IPS DF 6.9 (cell line): ENCODE measurements around the gene PNPLA1.

Experiments used
- DNase-seq: peaks from one replicate; pipeline ENCODE4 v3.0.0-alpha.2; 2013; ENCODE audit warnings: low read depth, low spot score
- H3K27ac ChIP-seq: one replicate; pipeline ENCODE4 v1.5.1; 2013; ENCODE audit warnings: low read length, control low read depth
- H3K27me3 ChIP-seq: 2 replicates; pipeline ENCODE4 v1.6.1; 2013; ENCODE audit warnings: mild to moderate bottlenecking, low read length; ENCODE audit not compliant: control insufficient read depth, insufficient read depth
- H3K36me3 ChIP-seq: 2 replicates; pipeline ENCODE4 v1.6.1; 2013; ENCODE audit warnings: low read length; ENCODE audit not compliant: control insufficient read depth, insufficient read depth
- H3K4me1 ChIP-seq: 2 replicates; pipeline ENCODE4 v1.6.1; 2013; ENCODE audit warnings: low read length; ENCODE audit not compliant: control insufficient read depth, insufficient read depth
- H3K4me3 ChIP-seq: 2 replicates; pipeline ENCODE4 v1.5.1; 2013; ENCODE audit warnings: mild to moderate bottlenecking, low read length
- H3K9me3 ChIP-seq: 2 replicates; pipeline ENCODE4 v1.6.1; 2013; ENCODE audit warnings: low read length, inconsistent platforms; ENCODE audit not compliant: control insufficient read depth, insufficient read depth
- WGBS: extraction: QIAGEN DNeasy Blood & Tissue Kit; methylation state at CpG from one replicate; pipeline ENCODE4 v1.1.7; 2013; ENCODE audit warnings: mixed read lengths, missing lambda C conversion rate; ENCODE audit not compliant: insufficient read length, insufficient coverage; 5-methylcytosine and 5-hydroxymethylcytosine counted together

The PNPLA1 gene

GRCh38 chr6:36269834-36270705 lies at the start of gene PNPLA1:
Gene PNPLA1, plus strand, starts transcription at chr6:36270060. Its CDS starts 400 bp downstream, at chr6:36270460.
- H3K4me1 ChIP-seq, result peaks cover 2% of the 10 kb centered on the region; the same call in 1 of the 2 replicates
- H3K27me3 ChIP-seq, result no peaks in the 10 kb centered on the region
- no peaks in the 10 kb centered on the region for H3K9me3 ChIP-seq
- H3K4me3 ChIP-seq, result no peak within 1 kb of the TSS
- no peak for DNase-seq
- no peak within 1 kb of the TSS for H3K27ac ChIP-seq
- no peaks in the 10 kb centered on the region for H3K36me3 ChIP-seq
- WGBS, result no CpG with 5 or more reads among the region's 32 CpGs

DNA sequence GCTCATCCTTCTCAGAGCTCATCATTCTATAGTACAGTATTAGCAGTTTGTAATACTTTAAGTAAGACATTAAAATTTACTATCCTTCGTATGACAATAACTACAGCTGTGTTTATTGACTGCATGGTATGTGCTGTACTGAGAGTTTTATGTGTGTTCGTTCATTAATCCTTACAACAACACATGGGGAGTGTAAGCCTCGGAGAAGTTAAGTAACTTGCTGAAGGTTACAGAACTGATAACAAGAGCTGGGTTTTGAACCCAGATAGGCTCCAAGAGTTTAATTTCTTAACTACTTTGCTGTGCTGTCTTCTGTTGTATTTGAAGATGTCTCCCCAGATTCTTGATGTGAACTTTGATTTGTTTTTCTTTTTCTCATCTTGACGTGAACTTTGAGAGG lies 49.6 kb upstream of the PNPLA1 start:
- DNase-seq, result no peak
- Histone ChIP-seq H3K4me1 (no peaks in the 10 kb centered on the region), H3K4me3 (no peak overlapping the region), H3K27me3 (no peaks in the 10 kb centered on the region), H3K27ac (no peak overlapping the region), H3K9me3 (no peaks in the 10 kb centered on the region), H3K36me3 (peaks cover 28% of the 10 kb centered on the region)
- no CpG with 5 or more reads among the region's 4 CpGs for WGBS

DNA sequence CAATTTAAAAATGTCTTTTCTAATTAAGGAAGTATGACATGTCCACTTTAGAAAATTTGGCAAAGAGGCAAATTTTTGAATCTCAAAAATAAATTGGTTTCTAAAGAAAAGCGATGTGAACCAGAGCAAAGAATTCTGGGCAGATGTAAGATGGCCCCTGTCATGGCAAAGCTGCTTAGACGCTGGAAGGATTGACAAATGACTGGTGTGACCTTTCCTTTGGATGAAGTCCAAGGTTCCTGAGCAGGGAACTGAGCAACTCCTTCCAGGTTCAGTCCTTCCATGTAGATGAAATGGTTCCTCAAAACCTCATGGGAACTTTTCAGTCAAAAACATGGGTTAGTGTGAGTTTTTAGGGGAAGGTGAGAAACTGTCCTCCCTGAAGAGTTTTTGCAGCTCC lies 48.2 kb upstream of the PNPLA1 start:
- DNase-seq, result no peak
- Histone ChIP-seq H3K36me3 (peaks cover 22% of the 10 kb centered on the region; the same call in 1 of the 2 replicates), H3K4me3 (no peak overlapping the region), H3K27ac (no peak overlapping the region), H3K9me3 (no peaks in the 10 kb centered on the region), H3K27me3 (no peaks in the 10 kb centered on the region), H3K4me1 (no peaks in the 10 kb centered on the region)
- WGBS, result no CpG with 5 or more reads among the region's 2 CpGs

DNA sequence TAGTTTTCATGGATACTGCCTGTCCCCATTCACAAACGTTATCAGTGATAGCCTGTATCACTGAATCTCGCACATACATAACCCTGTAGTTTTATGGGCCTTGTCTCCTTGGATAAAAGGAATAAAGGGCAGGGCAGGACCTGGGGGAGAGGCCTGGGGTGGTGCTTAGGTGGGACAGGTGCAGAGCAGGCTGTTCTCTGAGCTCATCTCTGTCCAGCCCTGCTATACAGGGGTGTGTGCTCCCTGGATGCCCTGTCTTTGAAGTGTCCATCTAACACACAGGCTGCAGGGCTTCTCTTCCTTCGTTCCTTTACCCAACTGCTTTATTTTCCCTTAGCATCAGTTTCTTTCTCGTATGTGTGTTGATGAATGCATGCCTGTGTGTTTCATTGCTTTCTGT lies 46.9 kb upstream of the PNPLA1 start:
- peaks cover 19% of the 10 kb centered on the region; the same call in 1 of the 2 replicates for H3K36me3 ChIP-seq
- no peaks in the 10 kb centered on the region for H3K27me3 ChIP-seq

DNA sequence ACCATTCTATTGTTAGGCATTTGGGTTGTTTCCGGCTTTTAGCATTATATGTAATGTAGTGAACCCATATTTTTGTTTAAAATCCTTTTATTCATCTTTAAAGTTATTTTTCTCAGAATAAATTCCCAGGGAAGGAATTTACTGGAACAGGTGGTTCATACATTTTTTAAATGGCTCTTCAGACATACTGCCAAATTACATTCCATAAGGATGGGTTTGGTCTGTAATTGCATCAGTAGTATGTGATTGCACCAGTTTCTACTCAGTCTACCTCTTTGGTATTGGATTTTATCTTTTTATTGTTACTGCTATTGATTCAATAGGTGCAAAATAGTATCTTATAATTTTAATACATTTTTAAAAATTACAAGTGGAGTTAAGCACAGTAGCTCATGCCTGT lies 46.2 kb upstream of the PNPLA1 start:
- Histone ChIP-seq H3K9me3 (no peaks in the 10 kb centered on the region), H3K4me1 (no peaks in the 10 kb centered on the region), H3K27me3 (no peaks in the 10 kb centered on the region), H3K36me3 (peaks cover 17% of the 10 kb centered on the region; the same call in 1 of the 2 replicates), H3K27ac (no peak overlapping the region), H3K4me3 (no peak overlapping the region)
- no CpG with 5 or more reads among the region's 1 CpG for WGBS
- DNase-seq, result no peak

More for the DNA sequence above, 46.9 kb upstream of the PNPLA1 start:
- Histone ChIP-seq H3K9me3 (no peaks in the 10 kb centered on the region), H3K4me1 (no peaks in the 10 kb centered on the region), H3K27ac (no peak overlapping the region), H3K4me3 (no peak overlapping the region)
- no CpG with 5 or more reads among the region's 4 CpGs for WGBS
- no peak for DNase-seq

DNA sequence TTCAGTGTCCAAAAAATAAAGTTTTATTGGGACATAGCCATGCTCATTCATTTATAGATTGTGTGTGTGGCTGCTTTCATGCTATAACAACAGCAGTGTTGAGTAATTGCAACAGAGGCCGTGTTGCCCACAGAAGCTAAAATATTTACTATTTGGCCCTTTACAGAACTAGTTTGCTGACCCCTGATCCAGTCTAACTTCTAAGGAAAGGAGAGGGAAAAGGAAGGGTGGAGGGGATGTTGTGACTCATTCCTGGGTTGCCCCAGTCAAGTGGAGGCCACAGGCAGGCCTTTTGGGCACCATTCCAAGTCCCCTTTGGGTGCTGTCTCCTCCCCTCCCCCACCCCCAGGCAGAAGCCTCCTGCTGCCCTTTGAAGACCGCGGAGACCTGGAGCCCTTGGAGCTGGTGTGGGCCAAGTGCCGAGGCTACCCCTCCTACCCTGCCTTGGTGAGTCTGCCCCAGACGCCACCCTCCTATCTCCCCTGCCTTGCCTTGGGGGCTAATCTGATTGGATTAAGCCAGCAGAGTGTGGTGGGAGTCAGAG lies 44.9 kb upstream of the PNPLA1 start:
- no peak overlapping the region for H3K27ac ChIP-seq
- DNase-seq, result no peak

DNA sequence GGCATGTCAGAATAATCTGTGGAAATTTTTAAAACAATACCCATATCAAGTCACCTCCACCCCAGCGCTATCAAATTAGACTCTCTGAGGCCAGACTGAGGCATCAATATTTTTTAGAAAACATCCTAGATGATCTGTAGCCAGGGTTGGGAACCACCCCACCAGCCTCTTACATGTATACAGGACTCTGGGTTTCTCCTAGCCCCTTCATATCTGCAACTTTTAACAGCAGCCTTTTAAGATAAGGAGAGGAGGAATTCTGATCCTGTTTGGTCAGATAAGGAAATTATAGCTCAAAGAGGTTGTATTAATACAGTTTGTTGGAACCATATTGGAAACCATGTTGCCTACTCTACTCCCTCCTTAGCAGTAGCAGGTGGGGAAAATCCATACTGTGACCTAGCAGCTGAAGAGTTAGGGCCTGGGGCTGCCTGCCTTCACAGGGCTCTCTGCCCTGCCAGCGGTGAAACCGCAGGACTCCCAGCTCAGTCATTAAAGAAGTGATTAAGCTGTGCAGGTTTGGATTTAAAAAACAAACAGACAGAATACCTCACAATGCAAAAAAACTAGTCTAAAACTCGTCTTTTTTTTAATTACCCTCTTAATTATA lies 43.3 kb upstream of the PNPLA1 start:
- WGBS, result 100% methylated on average over 1 of the region's 4 CpGs
- Histone ChIP-seq H3K27me3 (no peaks in the 10 kb centered on the region), H3K4me3 (no peak overlapping the region), H3K36me3 (peaks cover 32% of the 10 kb centered on the region), H3K9me3 (no peaks in the 10 kb centered on the region), H3K27ac (no peak overlapping the region), H3K4me1 (no peaks in the 10 kb centered on the region)
- no peak for DNase-seq

More for the DNA sequence above, 44.9 kb upstream of the PNPLA1 start:
- Histone ChIP-seq H3K9me3 (no peaks in the 10 kb centered on the region), H3K36me3 (peaks cover 23% of the 10 kb centered on the region), H3K4me1 (no peaks in the 10 kb centered on the region), H3K4me3 (no peak overlapping the region), H3K27me3 (no peaks in the 10 kb centered on the region)
- no CpG with 5 or more reads among the region's 5 CpGs for WGBS

DNA sequence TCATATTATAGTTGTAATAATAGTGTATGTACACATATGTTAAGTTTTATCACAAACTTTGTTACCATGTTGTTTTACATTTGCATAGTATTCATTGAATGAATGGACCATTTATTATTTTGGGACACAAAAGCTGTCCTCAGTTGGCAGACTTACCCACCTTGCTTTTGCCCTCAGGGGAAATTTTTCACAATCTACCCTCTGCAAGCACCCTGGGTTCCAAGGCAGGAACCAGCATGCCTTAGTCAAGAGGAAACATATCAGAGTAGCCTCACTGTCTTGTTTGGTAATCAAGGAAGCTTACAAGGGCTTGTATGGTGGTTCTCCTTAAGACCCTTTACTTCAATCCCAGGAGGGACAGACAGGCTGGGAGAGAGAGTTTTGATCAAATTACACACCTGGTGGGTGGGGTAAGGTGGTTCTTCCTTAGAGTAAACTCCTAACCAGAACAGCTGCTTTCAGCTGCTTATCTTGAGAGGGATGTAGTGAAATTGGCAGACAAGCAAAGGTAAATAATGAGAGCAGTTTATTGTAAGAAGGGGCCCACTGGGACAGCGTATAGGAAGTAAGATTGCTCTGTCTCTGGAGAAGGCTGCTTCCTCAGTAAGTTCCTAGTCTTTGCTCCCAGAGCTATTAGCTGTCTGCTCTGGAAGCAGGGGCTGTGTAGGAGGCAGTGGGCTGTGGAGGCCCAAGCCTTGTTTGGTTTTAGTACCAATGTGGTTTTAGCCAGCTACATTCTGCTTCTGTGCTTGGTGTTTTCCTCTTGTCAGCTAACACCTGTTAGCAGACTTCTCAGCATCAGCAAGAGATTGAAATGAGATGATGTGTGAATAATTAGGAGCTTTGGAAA lies 42.3 kb upstream of the PNPLA1 start:
- Histone ChIP-seq H3K27ac (no peak overlapping the region), H3K36me3 (peaks cover 28% of the 10 kb centered on the region), H3K27me3 (no peaks in the 10 kb centered on the region), H3K4me3 (no peak overlapping the region), H3K9me3 (no peaks in the 10 kb centered on the region), H3K4me1 (no peaks in the 10 kb centered on the region)
- no CpG with 5 or more reads among the region's 1 CpG for WGBS
- DNase-seq, result no peak

GRCh38 chr6:36229223-36229622 lies 40.6 kb upstream of the PNPLA1 start:
- no CpG with 5 or more reads among the region's 5 CpGs for WGBS
- H3K4me3 ChIP-seq, result no peak overlapping the region
- no peak overlapping the region for H3K27ac ChIP-seq
- DNase-seq, result no peak
- peaks cover 22% of the 10 kb centered on the region for H3K36me3 ChIP-seq
- no peaks in the 10 kb centered on the region for H3K4me1 ChIP-seq
- no peaks in the 10 kb centered on the region for H3K9me3 ChIP-seq
- no peaks in the 10 kb centered on the region for H3K27me3 ChIP-seq

DNA sequence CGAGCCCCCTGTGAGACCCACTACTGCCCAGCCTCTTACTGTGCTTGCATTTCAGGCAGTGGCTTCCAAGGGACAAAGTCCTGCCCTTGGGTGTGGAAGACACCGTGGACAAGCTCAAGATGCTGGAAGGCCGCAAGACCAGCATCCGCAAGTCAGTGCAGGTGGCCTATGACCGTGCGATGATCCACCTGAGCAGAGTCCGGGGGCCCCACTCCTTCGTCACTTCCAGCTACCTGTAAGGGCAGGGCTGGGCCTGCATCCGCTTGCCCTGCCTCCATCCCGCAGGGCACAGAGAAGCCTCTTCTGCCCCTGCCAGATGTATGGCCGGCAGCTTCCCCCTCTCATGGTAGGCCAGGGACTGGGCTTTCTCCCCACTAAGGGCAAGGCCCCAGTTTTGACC lies 39.5 kb upstream of the PNPLA1 start:
- Histone ChIP-seq H3K27me3 (no peaks in the 10 kb centered on the region), H3K4me1 (no peaks in the 10 kb centered on the region), H3K36me3 (peaks cover 18% of the 10 kb centered on the region), H3K9me3 (no peaks in the 10 kb centered on the region), H3K27ac (no peak overlapping the region), H3K4me3 (no peak overlapping the region)
- WGBS, result no CpG with 5 or more reads among the region's 11 CpGs
- DNase-seq, result no peak
